HepG2 (cell line): Measurements from ENCODE around the gene FASTK. TPM values are rescaled to one million over a fixed set of nuclear protein-coding genes. Genes with fewer than 3 reads are reported as not detected.

Experiments
- ETV5 ChIP-seq: IDR thresholded peaks from 2 replicates; pipeline ENCODE4 v1.6.1; 2018; ENCODE audit warnings: missing biosample characterization, missing genetic modification reagents, inconsistent platforms, borderline replicate concordance
- MEIS2 ChIP-seq: sonication (generic); formaldehyde crosslinking; IDR thresholded peaks from 2 replicates; pipeline ENCODE4 v1.9.0; 2021; ENCODE audit warnings: mild to moderate bottlenecking, missing genetic modification reagents
- NFYC ChIP-seq: IDR thresholded peaks from 2 replicates; pipeline ENCODE4 v1.6.1; 2016; ENCODE audit warnings: missing genetic modification reagents, missing compliant biosample characterization
- POGK ChIP-seq: sonication (generic); formaldehyde crosslinking; conservative IDR thresholded peaks from 2 replicates; pipeline ENCODE4 v1.8.0; 2022; ENCODE audit warnings: mild to moderate bottlenecking, moderate library complexity, missing genetic modification reagents
- REST ChIP-seq, 2 experiments: IDR thresholded peaks; 2 replicates each; pipeline ENCODE4 v1.6.1; 2011 to 2012; ENCODE audit warnings: low read length in 2 of 2, borderline replicate concordance in 1 of 2, low read depth in 1 of 2, mild to moderate bottlenecking in 1 of 2, moderate library complexity in 1 of 2
- SUZ12 ChIP-seq: fragments of 150-350 bp; IDR thresholded peaks from 2 replicates; pipeline ENCODE4 v1.6.1; 2014; ENCODE audit warnings: low read depth, low read length
- ZNF407 ChIP-seq: sonication (generic); formaldehyde crosslinking; IDR thresholded peaks from one replicate; pipeline ENCODE4 v1.5.1; 2020; ENCODE audit warnings: mild to moderate bottlenecking, missing genetic modification reagents; ENCODE audit errors: not compliant biosample characterization
- ZNF691 ChIP-seq: sonication (generic); formaldehyde crosslinking; IDR thresholded peaks from 2 replicates; pipeline ENCODE4 v1.4.0; 2020; ENCODE audit warnings: missing genetic modification reagents, low read depth, mild to moderate bottlenecking, borderline replicate concordance
- ZNF768 ChIP-seq: sonication (generic); formaldehyde crosslinking; IDR thresholded peaks from 2 replicates; pipeline ENCODE4 v1.4.0; 2020; ENCODE audit warnings: missing genetic modification reagents
- ZNF782 ChIP-seq: sonication (generic); formaldehyde crosslinking; IDR thresholded peaks from 2 replicates; pipeline ENCODE4 v1.4.0; 2020; ENCODE audit warnings: missing genetic modification reagents, mild to moderate bottlenecking, borderline replicate concordance
- polyA plus RNA-seq, 8 experiments: library from polyadenylated mRNA; depleted of rRNA in 3 of 8; stranded (reverse) in 7 of 8; unstranded in 1 of 8; fragments of >200 nt; fragmentation: Illumina TruSeq in 4 of 8; extraction: Trizol in 4 of 8; gene quantifications; 2 replicates each; pipeline versions ENCODE4 v1.2.1 to v1.2.3, GENCODE V29; 2011 to 2016; ENCODE audit warnings: low read depth in 4 of 8, missing spikeins in 1 of 8, mixed read lengths in 1 of 8; ENCODE audit not compliant: insufficient read depth in 1 of 8
- total RNA-seq, 5 experiments: library from RNA; depleted of rRNA; stranded (reverse); fragments of >200 nt; fragmentation: Illumina TruSeq; extraction: Trizol; gene quantifications; 2 replicates each; pipeline ENCODE4 v1.2.3, GENCODE V29; 2016; ENCODE audit warnings: low read depth in 1 of 5

Gene FASTK
- total and polyA plus RNA-seq, 2 of the 13 experiments (the other 11 are each of a cell fraction or from before 2014, with no cell fraction given): 52.9 to 55.7 TPM

GRCh38 chr7:151080522-151081169 is at the start of gene FASTK (continued):
- TF ChIP-seq POGK (CRISPR knock-in tag) (peak; percentile 67; the same call in 1 of the 2 replicates), NFYC (CRISPR knock-in tag) (peak; percentile 66), REST (IDR thresholded peaks at IDR 0.05; ENCODE audit: borderline replicate concordance in 1 of 2, low read depth in 1 of 2, low read length in 2 of 2) (0 out of 4 replicates have a peak, but pooled peaks of 1 of the 2 experiments have one; percentile 44), SUZ12 (peak; percentile 45; the same call in 1 of the 2 replicates), ZNF407 (peak; percentile 88), ZNF691 (CRISPR knock-in tag) (peak; percentile 31), ETV5 (CRISPR knock-in tag) (no peak), ZNF768 (CRISPR knock-in tag) (peak; percentile 22; the same call in 1 of the 2 replicates), ZNF782 (CRISPR knock-in tag) (0 out of 2 replicates have a peak, but pooled peaks have one; percentile 36), MEIS2 (CRISPR knock-in tag) (peak; percentile 43; the same call in 1 of the 2 replicates)
